ENCODE results near the gene NOP58.

DNA sequence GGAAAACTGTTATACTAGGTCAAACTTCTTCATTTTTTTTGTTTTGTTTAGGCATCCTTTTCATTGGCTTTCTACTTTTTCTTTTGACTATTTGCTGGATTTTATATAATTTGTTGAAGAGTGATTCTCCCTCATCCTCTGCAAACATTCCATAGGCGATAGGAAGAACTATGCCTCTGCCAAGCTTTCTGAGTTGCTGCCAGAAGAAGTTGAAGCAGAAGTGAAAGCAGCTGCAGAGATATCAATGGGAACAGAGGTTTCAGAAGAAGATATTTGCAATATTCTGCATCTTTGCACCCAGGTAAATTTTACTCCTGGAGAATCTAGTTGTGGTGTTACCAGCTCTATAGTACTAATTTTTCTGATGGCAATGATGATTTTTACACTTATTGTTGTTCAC is 25.4 kb downstream of the NOP58 start:
- TF ChIP-seq ARNTL (CRISPR knock-in tag; IDR thresholded peaks at IDR 0.05; ENCODE audit: borderline replicate concordance, low read depth) (no peak), ZFP3 (CRISPR knock-in tag; IDR thresholded peaks at IDR 0.05) (no peak), PATZ1 (CRISPR knock-in tag; IDR thresholded peaks at IDR 0.05; ENCODE audit: borderline replicate concordance) (no peak), BACH2 (CRISPR knock-in tag; IDR thresholded peaks at IDR 0.05; ENCODE audit: borderline replicate concordance) (no peak), TCF4 (CRISPR knock-in tag; IDR thresholded peaks at IDR 0.05; ENCODE audit: borderline replicate concordance) (no peak), TSHZ2 (CRISPR knock-in tag; IDR thresholded peaks at IDR 0.05) (no peak), GLIS3 (CRISPR knock-in tag; IDR thresholded peaks at IDR 0.05) (no peak), ZNF565 (CRISPR knock-in tag; conservative IDR thresholded peaks at IDR 0.05; ENCODE audit: low read depth) (no peak), RARB (CRISPR knock-in tag; IDR thresholded peaks at IDR 0.05) (no peak)
- TF ChIP-seq, protein P1, sequence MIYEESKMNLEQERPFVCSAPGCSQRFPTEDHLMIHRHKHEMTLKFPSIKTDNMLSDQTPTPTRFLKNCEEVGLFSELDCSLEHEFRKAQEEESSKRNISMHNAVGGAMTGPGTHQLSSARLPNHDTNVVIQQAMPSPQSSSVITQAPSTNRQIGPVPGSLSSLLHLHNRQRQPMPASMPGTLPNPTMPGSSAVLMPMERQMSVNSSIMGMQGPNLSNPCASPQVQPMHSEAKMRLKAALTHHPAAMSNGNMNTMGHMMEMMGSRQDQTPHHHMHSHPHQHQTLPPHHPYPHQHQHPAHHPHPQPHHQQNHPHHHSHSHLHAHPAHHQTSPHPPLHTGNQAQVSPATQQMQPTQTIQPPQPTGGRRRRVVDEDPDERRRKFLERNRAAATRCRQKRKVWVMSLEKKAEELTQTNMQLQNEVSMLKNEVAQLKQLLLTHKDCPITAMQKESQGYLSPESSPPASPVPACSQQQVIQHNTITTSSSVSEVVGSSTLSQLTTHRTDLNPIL (CRISPR knock-in tag; IDR thresholded peaks at IDR 0.05; ENCODE audit: low read depth): no peak

Data from SK-N-SH treated with all-trans-retinoic acid at 6 μM for 48 hours (cell line).